Measurements from ENCODE around the gene TSPAN18. TPM values are rescaled to one million over a fixed set of nuclear protein-coding genes. Genes with fewer than 3 reads are reported as not detected.

Gene TSPAN18
- total RNA-seq, 4 donors from 2014 or later = 2.2 to 18.1 (median 3.4) TPM

DNA sequence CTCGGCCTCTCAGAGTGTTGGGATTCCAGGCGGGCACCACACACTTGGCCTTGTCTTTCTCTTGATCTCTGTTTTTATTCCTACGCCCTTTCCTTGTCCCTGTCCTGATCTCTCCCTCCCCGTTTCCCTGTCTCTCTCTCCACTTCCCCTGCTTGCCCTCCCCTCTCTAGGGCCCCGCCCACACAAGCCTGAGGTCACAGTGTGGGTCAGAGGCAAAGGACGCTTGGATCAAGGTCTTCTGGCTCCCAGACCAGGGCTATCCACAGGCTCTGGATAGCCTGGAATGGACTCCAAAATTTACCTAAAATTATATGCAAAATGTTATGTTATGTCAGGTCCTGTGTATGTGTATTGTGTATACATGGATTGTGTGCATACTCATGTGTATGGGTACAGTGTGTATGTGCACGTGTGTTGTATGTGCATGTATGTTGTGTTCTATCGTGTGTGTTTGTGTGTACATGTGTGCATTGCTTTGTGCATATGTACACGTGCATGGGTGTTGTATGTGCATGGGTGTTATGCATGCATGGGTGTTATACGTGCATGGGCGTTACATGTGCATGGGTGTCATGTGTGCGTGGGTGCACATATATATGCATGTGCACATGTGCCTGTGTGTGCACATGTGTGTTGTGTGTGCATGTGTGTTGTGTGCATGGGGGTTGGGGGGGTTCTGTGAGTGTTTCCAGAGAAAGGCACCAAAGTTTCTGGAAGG, 185.7 kb downstream of the TSPAN18 start:
- DNase-seq (ENCODE audit: low spot score) (no peak), ATAC-seq (ENCODE audit: low FRiP score) (no peak)
- TF ChIP-seq, protein P1, sequence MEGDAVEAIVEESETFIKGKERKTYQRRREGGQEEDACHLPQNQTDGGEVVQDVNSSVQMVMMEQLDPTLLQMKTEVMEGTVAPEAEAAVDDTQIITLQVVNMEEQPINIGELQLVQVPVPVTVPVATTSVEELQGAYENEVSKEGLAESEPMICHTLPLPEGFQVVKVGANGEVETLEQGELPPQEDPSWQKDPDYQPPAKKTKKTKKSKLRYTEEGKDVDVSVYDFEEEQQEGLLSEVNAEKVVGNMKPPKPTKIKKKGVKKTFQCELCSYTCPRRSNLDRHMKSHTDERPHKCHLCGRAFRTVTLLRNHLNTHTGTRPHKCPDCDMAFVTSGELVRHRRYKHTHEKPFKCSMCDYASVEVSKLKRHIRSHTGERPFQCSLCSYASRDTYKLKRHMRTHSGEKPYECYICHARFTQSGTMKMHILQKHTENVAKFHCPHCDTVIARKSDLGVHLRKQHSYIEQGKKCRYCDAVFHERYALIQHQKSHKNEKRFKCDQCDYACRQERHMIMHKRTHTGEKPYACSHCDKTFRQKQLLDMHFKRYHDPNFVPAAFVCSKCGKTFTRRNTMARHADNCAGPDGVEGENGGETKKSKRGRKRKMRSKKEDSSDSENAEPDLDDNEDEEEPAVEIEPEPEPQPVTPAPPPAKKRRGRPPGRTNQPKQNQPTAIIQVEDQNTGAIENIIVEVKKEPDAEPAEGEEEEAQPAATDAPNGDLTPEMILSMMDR (IDR thresholded peaks at IDR 0.05) = no peak

DNA sequence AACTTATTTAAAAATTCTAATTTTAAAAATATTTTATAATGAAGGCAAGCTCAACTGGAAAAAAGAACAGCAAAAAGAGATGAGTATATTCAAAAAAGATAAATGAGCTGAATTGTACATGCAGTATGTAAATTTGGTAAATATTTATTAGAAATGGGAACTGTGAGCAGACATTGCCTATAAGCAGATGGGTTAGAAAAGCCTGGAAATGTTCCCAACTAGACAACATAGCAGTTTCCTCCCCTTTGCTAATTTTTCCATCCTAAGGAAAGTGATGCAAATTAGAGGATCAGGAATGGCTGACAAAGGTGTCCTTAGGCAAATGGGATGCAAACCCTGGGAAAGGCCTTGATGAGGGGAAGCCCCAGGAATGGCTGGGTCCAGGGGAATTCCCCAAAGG, 186.7 kb downstream of the TSPAN18 start:
- no peak for ATAC-seq (ENCODE audit: low FRiP score)
- TF ChIP-seq, protein P1 (IDR thresholded peaks at IDR 0.05) = no peak
- no peak for DNase-seq (ENCODE audit: low spot score)

DNA sequence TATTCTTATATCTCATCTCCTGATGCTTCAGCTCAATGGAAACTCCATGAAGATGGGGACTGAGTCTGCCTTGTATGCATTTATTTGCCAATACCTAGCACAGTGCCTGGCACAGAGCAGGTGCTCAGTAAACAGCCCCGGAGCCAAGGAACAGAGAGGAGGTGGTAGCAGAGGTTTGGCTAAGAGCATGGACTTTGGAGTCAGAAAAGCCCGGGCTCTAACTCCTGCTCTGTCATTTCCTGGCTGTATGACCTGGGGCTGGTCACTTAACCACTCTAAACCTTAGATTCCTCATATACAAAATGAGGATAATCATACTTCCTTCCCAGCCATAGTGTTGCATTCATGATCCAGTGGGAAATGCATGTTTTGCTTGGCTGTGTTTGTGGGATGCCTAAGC, 187.3 kb downstream of the TSPAN18 start:
- ATAC-seq (ENCODE audit: low FRiP score) = no peak
- TF ChIP-seq, protein P1 (IDR thresholded peaks at IDR 0.05) = no peak

DNA sequence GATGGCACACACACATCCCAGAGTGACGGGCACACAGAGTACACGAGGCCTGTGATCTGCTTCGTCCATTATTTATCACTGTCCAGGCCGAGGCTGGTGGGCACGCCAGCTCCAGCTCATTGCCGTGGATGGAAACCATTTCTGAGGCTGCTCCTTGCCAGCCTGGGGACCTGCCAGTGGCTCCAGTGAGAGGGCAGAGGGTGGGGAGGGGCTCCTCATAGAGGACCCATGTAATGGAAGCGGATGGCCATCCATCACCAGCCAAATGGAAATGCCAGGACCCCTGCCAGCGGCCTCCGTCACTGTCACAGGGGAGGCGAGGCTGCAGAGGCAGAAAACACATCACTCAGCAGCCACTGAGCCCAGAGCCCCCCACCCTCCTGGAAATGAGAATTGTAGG, 188.2 kb downstream of the TSPAN18 start:
- ATAC-seq (ENCODE audit: low FRiP score) (no peak), DNase-seq (ENCODE audit: low spot score) (no peak)
- TF ChIP-seq, protein P1 (IDR thresholded peaks at IDR 0.05) = no peak

More for the DNA sequence above, 187.3 kb downstream of the TSPAN18 start:
- DNase-seq (ENCODE audit: low spot score) = no peak

DNA sequence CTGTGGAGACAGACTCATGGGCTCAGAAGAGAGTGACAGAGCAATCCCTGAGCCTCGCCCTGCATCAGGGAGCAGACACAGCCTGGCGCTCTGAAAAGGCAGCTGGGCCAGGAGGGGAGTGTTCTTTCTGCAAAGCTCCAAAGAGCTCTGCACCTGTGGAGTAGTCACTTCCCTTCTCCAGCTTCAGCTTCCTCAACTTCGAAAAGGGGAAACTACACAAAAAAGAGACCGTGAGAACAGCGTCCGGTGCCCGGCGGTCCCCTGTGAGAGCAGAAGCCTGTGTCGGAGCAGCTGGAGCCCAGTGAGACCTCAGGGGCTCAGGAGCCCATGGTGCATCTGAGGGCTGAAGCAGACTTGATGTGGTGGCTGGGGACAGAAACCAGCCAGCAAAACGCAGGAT, 188.9 kb downstream of the TSPAN18 start:
- ATAC-seq (ENCODE audit: low FRiP score) = no peak
- TF ChIP-seq, protein P1 (IDR thresholded peaks at IDR 0.05) = no peak
- DNase-seq (ENCODE audit: low spot score) = no peak

DNA sequence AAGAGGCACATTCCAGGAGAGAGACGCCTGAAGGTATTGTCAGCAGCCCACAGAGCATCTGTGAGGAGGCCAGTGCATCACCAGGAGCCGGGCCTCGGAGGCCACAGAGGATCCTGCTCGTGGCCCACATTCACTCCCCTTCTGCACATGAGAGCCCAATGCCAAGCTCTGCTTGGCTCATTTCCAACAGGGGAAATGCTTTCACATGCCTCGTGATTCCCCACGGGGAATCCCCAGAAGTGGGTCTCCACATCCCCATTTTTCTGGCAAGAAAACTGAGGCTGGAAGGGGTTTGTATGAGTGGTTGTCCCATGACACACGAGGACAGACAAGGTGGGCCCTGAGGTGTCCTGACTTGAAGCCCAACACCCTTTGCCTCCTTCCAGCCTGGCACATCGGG, 189.6 kb downstream of the TSPAN18 start:
- ATAC-seq (ENCODE audit: low FRiP score) (no peak), DNase-seq (ENCODE audit: low spot score) (no peak)
- TF ChIP-seq, protein P1 (IDR thresholded peaks at IDR 0.05) = no peak

DNA sequence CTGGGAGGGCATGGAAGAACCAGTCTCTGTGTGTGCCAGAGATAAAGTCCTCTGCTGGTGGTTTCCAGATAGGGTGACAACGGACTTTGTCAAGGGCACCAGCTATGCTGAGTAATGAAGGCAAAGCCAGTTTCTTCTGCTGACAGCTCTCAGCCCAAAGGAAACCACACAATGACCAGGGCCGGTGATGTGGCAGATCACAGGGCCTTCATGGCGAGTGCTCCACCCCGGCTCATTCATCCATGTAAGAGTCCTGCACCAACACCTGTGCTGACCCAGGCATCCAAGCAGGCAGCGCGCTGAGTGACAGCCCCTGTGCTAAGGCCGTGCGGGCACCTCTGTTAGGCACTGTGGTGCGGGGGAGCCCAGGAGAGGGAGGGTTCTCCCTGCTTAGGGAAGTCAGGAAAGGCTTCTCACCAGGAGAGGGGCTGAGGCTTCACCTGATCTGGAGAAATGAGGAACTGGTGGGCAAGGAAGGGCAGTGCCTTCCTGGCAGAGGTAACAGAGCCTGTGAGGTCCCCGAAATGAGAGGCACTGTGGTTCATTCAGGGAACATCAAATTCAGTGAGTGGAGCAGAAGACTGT, 190.1 kb downstream of the TSPAN18 start:
- TF ChIP-seq, protein P1 (IDR thresholded peaks at IDR 0.05) = no peak
- DNase-seq (ENCODE audit: low spot score) (no peak), ATAC-seq (ENCODE audit: low FRiP score) (no peak)

Data from omental fat pad (tissue), 4 donors.